Panc1 (cell line): ENCODE measurements around the gene MTOR.

Experiments
- POLR2AphosphoS5 ChIP-seq: IDR thresholded peaks from 2 replicates; pipeline ENCODE4 v1.6.1; 2012; ENCODE audit warnings: mild to moderate bottlenecking, low read depth, low read length, moderate library complexity
- REST ChIP-seq, 2 experiments: IDR thresholded peaks; 2 replicates each; pipeline ENCODE4 v1.6.1; 2011 to 2012; ENCODE audit warnings: low read depth in 2 of 2, control low read depth in 1 of 2, low read length in 1 of 2, mild to moderate bottlenecking in 1 of 2, moderate library complexity in 1 of 2; ENCODE audit not compliant: insufficient read depth in 1 of 2
- TCF7L2 ChIP-seq: IDR thresholded peaks from 2 replicates; pipeline ENCODE4 v1.6.1; 2011; ENCODE audit warnings: mild to moderate bottlenecking, low read depth, low read length, inconsistent platforms
- TF ChIP-seq, protein P1 (sequence below): fragments of 450-650 bp; IDR thresholded peaks from 2 replicates; pipeline ENCODE4 v1.5.1; 2017; ENCODE audit warnings: mild to moderate bottlenecking

GRCh38 chr1:11176081-11176706 is 86.2 kb downstream of the MTOR start:
- no peak for TF ChIP-seq POLR2AphosphoS5
- TF ChIP-seq, protein P1, sequence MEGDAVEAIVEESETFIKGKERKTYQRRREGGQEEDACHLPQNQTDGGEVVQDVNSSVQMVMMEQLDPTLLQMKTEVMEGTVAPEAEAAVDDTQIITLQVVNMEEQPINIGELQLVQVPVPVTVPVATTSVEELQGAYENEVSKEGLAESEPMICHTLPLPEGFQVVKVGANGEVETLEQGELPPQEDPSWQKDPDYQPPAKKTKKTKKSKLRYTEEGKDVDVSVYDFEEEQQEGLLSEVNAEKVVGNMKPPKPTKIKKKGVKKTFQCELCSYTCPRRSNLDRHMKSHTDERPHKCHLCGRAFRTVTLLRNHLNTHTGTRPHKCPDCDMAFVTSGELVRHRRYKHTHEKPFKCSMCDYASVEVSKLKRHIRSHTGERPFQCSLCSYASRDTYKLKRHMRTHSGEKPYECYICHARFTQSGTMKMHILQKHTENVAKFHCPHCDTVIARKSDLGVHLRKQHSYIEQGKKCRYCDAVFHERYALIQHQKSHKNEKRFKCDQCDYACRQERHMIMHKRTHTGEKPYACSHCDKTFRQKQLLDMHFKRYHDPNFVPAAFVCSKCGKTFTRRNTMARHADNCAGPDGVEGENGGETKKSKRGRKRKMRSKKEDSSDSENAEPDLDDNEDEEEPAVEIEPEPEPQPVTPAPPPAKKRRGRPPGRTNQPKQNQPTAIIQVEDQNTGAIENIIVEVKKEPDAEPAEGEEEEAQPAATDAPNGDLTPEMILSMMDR = no peak
- no peak for TF ChIP-seq REST (IDR thresholded peaks at IDR 0.05; ENCODE audit: insufficient read depth in 1 of 2, low read depth in 2 of 2, low read length in 1 of 2)
- no peak for TF ChIP-seq TCF7L2
